NOMO-1 treated with dmso at 0.1 percent for 144 hours (cell line): ENCODE measurements around the gene SNAPC4.
A peak's percentile ranks its signal among the peaks of the same experiment; 100 is the strongest.
"Not testable (repeated sequence)": the region's sequence is repeated elsewhere in the genome, so short reads cannot be mapped to it uniquely, and the experiment has no call there.

Experiments used
- DNase-seq: peaks from one replicate; lab custom pipeline; 2025; ENCODE audit not compliant: unreplicated experiment; lab: John Stamatoyannopoulos, UW

SNAPC4 gene

GRCh38 chr9:136409557-136410455, 9.8 kb upstream of the SNAPC4 start:
- DNase-seq: no peak

GRCh38 chr9:136407911-136408310, 7.9 kb upstream of the SNAPC4 start:
- no peak for DNase-seq

GRCh38 chr9:136407061-136407460, 7.1 kb upstream of the SNAPC4 start:
- DNase-seq: not testable (repeated sequence)

GRCh38 chr9:136405904-136406303, 5.9 kb upstream of the SNAPC4 start:
- DNase-seq: not testable (repeated sequence)

- no peak for DNase-seq
Observed at GRCh38 chr9:136405481-136405880, 5.5 kb upstream of the SNAPC4 start.

GRCh38 chr9:136404801-136405136, 4.8 kb upstream of the SNAPC4 start:
- DNase-seq: no peak

- peak; percentile 19 for DNase-seq
Observed at GRCh38 chr9:136403915-136404800, 4.2 kb upstream of the SNAPC4 start.

GRCh38 chr9:136403538-136403914, 3.6 kb upstream of the SNAPC4 start:
- DNase-seq: no peak

- DNase-seq: no peak
Observed at GRCh38 chr9:136402067-136402466, 2.1 kb upstream of the SNAPC4 start.

- no peak for DNase-seq
Observed at GRCh38 chr9:136401173-136401922, 1.4 kb upstream of the SNAPC4 start.

- DNase-seq: no peak
Observed at GRCh38 chr9:136399176-136400037, 563 bp downstream of the SNAPC4 start.

- no peak for DNase-seq
Observed at GRCh38 chr9:136398286-136398685, 1.7 kb downstream of the SNAPC4 start.

GRCh38 chr9:136397643-136398042, 2.3 kb downstream of the SNAPC4 start:
- no peak for DNase-seq

GRCh38 chr9:136396219-136396515, 3.8 kb downstream of the SNAPC4 start:
- no peak for DNase-seq

- no peak for DNase-seq
Observed at GRCh38 chr9:136395345-136396218, 4.4 kb downstream of the SNAPC4 start.

- no peak for DNase-seq
Observed at GRCh38 chr9:136395020-136395340, 5.0 kb downstream of the SNAPC4 start.

- DNase-seq: no peak
Observed at GRCh38 chr9:136394312-136395019, 5.5 kb downstream of the SNAPC4 start.

GRCh38 chr9:136393531-136393930, 6.4 kb downstream of the SNAPC4 start:
- no peak for DNase-seq
